ENCODE measurements around the gene KANK3.
A peak's percentile ranks its signal among the peaks of the same experiment; 100 is the strongest.
"Not testable (repeated sequence)": the region's sequence is repeated elsewhere in the genome, so short reads cannot be mapped to it uniquely, and the experiment has no call there.

The KANK3 gene

GRCh38 chr19:8322638-8322997 is 20.4 kb downstream of the KANK3 start:
- TF ChIP-seq CTCF (IDR thresholded peaks at IDR 0.05; ENCODE audit: control insufficient read depth, extremely low read depth, insufficient read depth) = no peak

GRCh38 chr19:8321986-8322637 is 20.9 kb downstream of the KANK3 start:
- H3K4me3 ChIP-seq (ENCODE audit: low read depth, low read length) = peak overlapping the region; percentile 94
- no peak for TF ChIP-seq CTCF (IDR thresholded peaks at IDR 0.05; ENCODE audit: control insufficient read depth, extremely low read depth, insufficient read depth)
- DNase-seq (ENCODE audit: low read depth) = no peak

More at GRCh38 chr19:8322638-8322997, 20.4 kb downstream of the KANK3 start:
- peak overlapping the region; percentile 94 for H3K4me3 ChIP-seq (ENCODE audit: low read depth, low read length)
- DNase-seq (ENCODE audit: low read depth) = no peak

GRCh38 chr19:8321067-8321985 is 21.7 kb downstream of the KANK3 start, which contains the start of the genes NDUFA7 and RPS28:
Gene NDUFA7, minus strand, starts transcription at chr19:8321375. Its CDS starts 17 bp downstream, at chr19:8321358.
Gene RPS28, plus strand, starts transcription at chr19:8321496. Its CDS starts 35 bp downstream, at chr19:8321531.
- H3K4me3 ChIP-seq (ENCODE audit: low read depth, low read length) = peak within 1 kb of the TSS; percentile 94
- TF ChIP-seq CTCF (IDR thresholded peaks at IDR 0.05; ENCODE audit: control insufficient read depth, extremely low read depth, insufficient read depth) = 0 out of 2 replicates have a peak, but pooled peaks have one; percentile 18
- peak; percentile 84 for DNase-seq (ENCODE audit: low read depth)

- DNase-seq (ENCODE audit: low read depth) = no peak
- H3K4me3 ChIP-seq (ENCODE audit: low read depth, low read length) = peak overlapping the region; percentile 94
Observed at GRCh38 chr19:8320564-8321066, 22.4 kb downstream of the KANK3 start.

GRCh38 chr19:8319807-8320520 is 23.1 kb downstream of the KANK3 start:
- H3K4me3 ChIP-seq (ENCODE audit: low read depth, low read length) = peak overlapping the region; percentile 94
- TF ChIP-seq CTCF (IDR thresholded peaks at IDR 0.05; ENCODE audit: control insufficient read depth, extremely low read depth, insufficient read depth) = no peak
- DNase-seq (ENCODE audit: low read depth) = no peak

More at GRCh38 chr19:8320564-8321066, 22.4 kb downstream of the KANK3 start:
- TF ChIP-seq CTCF (IDR thresholded peaks at IDR 0.05; ENCODE audit: control insufficient read depth, extremely low read depth, insufficient read depth) = no peak

- not testable (repeated sequence) for DNase-seq (ENCODE audit: low read depth); H3K4me3 ChIP-seq (ENCODE audit: low read depth, low read length)
Observed at GRCh38 chr19:8318835-8319234, 24.2 kb downstream of the KANK3 start.

Data from LNCaP clone FGC (cell line).